HL-60/S4 treated with phorbol 12-myristate 13-acetate at 8.2 ng/mL for 4 days and 3 days (cell line): Measurements from ENCODE around the gene COL6A2.
"Not testable (repeated sequence)": the region's sequence is repeated elsewhere in the genome, so short reads cannot be mapped to it uniquely, and the experiment has no call there.

Experiments used
- in situ Hi-C: fragments of 300-500 bp; cut with MboI; formaldehyde crosslinking; loops from 2 replicates; pipeline ENCODE4 v1.15.0; 2022; ENCODE audit warnings: low sequenced_read_pairs

The COL6A2 gene

GRCh38 chr21:46092811-46093667, 4.9 kb upstream of the COL6A2 start:
- in situ Hi-C loops, result no loop called here

DNA sequence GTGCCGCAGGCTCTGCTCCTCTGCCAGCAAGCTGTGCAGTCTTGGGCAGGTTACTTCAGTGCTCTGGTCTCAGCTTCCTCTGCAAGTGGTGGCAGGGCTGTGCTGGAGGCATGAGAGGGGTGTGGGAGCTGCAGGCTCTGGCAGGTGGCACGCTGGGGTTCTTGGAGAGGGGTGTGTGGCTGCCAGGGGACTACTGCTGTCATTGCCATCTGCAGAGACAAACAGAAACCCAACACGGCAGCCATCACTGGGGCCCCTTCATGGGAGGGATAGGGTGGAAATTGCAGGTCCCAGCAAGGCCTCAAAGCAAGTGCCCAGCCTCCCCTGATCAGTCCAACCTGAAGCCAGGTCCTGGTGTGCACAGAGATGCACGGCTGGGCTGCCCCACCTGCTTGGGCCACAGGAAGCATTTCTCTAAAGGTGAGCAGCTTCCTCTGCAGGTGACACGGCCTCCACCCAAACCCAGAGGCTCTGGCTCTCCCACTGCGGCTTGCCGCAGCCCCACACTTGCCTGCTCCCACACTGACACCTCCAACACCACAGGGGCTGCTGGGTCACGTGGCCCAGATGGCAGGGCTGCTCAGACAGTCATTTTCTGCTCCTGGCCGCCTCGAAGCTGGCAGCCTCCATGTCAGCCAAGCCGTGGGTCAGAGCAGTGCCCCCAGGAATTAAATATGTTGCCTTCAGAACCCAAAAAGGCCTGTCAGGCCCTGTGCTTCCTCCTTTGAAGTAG, 4.1 kb upstream of the COL6A2 start:
- in situ Hi-C loops, result no loop called here

DNA sequence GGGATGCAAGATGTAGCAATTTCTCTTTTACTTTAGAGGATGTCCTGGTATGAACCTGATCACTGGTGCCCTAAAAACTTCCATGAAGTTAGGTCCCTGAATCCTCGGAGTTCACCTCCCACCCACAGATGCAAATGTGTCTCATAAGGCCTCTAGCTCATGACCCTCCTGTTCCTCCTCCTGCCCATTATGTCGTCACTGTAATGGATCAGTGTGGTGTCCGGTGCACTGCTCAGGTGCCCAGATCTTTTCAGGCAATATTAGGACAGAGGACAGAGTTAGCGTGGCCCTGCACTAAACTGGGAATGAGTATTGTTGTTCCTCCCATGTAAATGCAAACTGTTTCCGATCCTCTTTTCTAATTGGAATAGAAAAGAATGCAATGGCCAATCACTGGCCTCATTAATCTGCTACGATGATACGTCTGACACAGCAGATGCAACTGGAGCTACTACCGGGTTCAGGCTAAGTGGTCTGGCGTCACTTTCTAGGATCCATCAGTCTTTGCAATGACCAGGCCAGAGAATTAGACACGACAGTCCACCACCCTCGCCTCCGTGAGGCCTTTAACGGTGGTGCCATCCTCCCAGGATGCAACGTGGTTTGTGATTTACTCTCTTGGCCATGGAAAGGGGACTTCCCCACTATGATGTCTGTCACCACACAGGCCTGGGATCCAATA, 3.4 kb upstream of the COL6A2 start:
- in situ Hi-C loops, result no loop called here

GRCh38 chr21:46095083-46095719, 2.7 kb upstream of the COL6A2 start:
- in situ Hi-C loops, result no loop called here

- in situ Hi-C loops, result no loop called here
Observed at GRCh38 chr21:46095814-46096595, 1.9 kb upstream of the COL6A2 start.

- in situ Hi-C loops, result no loop called here
Observed at GRCh38 chr21:46096596-46097335, 1.1 kb upstream of the COL6A2 start.

- in situ Hi-C loops, result no loop called here
Observed at GRCh38 chr21:46098303-46099141, 610 bp downstream of the COL6A2 start.

- in situ Hi-C loops, result no loop called here
Observed at GRCh38 chr21:46099476-46099875, 1.6 kb downstream of the COL6A2 start.

DNA sequence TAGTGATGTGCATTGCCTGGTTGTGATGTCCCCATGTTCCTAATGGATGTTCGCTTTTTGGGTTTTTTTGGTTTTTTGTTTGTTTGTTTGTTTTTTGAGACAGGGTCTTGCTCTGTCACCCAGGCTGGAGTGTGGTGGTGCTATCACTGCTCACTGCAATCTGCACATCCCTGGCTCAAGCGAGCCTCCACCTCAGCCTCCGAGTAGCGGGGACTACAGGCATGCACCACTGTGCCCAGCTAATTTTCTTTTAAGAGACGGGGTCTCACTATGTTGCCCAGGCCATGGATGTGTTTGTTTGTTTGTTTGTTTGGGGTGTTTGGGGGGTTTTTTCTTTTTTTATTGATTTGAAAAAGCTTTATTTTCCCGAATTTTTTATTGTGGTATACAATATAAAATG, 2.1 kb downstream of the COL6A2 start:
- in situ Hi-C loops, result no loop called here

DNA sequence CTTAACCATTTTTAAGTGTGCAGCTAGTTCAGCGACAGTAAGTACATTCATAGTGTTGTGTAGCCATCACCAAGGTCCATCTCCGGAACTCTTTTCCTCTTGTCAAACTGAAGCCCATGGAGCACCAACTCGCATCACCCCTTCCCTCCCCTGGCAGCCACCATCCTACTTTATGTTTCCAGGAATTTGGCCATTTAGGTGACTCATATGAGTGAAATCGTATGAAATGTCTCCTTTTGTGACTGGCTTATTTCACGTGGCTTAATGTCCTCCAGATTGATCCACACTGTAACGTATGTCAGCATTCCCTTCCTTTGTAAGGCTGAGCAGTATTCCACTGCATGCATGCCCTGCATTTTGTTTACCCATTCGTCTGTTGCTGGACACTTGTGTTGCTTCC, 2.5 kb downstream of the COL6A2 start:
- in situ Hi-C loops, result no loop called here

DNA sequence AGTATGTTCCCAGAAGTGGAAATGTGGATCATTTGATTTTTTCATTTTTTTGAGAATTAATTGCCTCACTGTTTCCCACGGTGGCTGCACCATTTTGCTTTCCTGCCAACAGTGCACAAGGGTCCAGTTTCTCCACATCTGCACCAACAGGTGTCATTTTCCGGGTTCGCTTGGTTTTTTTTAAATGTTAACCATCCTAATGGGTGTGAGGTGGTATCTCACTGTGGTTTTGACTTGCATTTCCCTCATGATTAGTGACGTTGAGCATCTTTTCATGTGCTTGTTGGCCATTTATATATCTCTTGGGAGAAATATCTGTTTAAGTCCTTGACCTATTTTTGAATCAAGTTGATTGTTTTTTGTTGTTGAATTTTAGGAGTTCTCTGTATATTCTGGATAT, 3.0 kb downstream of the COL6A2 start:
- in situ Hi-C loops, result no loop called here

- in situ Hi-C loops, result no loop called here
Observed at GRCh38 chr21:46104104-46104503, 6.2 kb downstream of the COL6A2 start.

DNA sequence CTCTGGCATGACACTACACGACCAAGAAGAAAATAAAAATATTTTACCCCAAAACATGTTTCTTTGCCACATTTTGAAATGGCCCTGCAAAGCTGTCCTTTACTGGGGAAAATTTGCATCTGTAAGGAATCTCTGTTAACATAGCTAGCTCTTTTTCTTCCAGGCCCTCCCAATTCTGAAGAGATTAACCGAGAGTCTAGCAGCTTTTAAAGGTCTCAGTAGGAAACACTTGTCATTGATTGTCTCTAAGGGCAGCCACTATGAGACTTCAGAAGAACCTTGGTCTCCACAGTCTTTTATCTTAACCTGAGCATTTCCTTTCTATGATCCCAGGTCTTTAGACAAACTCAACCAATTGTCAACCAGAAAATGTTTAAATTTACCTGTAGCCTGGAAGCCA, 9.5 kb downstream of the COL6A2 start:
- in situ Hi-C loops, result not testable (repeated sequence)

DNA sequence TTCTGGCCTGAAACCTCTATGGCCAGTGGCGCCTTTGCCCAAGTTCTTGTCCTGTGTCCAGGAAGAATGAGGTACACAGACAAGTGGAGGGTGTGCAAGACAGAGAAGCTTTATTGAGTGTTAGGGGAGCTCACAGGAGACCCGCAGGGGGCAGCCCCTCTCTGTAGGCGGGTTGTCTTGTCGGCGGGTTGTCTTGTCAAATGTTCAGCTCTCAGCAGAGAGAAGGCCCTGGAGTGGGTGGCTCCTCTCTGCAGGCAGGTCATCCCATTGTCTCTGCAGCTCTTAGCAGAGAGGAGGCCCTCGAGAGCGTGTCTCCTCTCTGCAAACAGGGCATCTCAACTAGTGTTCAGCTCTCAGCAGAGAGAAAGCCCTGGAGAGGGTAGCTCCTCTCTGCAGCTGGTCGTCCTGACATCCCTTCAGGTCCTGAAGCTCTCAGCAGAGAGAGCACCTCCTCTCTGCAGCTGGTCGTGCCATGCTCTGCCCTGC, 11.0 kb downstream of the COL6A2 start:
- in situ Hi-C loops, result no loop called here

DNA sequence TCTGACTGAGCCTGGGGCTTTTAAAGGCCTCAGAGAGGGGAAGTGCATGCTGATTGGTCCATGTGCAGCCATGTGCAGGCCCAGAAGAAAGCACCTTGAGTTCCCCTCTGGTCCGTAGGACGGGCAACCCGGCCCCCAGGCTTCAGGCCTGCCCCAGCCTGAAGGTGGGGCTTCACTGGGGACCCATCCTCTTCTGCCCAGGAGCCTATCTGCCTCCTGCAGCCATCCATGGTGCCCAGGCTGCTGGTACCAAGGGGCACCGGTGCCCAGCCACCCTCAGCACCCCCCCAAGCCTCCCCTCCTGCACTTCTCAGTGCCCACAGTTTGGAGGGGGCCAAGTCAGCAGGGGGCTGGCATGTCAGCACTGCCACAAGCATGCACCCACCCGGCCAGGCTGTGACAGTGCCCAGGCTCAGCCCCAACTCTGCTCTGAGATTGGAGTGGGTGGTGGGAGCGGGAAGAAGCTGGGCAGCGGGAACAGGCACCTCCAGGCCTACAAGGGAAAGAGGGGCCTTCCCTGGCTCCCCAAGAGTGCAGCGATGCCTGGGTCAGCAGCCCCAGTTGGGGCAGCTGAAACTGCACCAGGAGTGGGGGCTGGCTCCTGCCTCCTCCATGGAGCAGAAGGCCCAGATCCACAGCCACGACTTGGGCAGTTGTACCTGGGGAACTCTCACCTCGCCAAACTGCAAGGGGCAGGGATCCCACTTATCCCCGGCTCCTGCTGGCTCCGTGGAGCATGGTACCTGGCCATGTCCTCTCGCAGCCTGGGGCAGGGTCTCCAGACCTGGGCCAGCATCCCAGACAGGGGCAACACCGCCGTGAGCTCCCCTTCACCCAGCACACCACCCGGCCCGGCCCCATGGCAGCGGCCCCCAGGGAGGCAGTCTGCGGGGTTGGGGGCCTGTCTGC, 11.7 kb downstream of the COL6A2 start:
- in situ Hi-C loops, result no loop called here

- in situ Hi-C loops, result no loop called here
Observed at GRCh38 chr21:46110499-46111192, 12.7 kb downstream of the COL6A2 start.

DNA sequence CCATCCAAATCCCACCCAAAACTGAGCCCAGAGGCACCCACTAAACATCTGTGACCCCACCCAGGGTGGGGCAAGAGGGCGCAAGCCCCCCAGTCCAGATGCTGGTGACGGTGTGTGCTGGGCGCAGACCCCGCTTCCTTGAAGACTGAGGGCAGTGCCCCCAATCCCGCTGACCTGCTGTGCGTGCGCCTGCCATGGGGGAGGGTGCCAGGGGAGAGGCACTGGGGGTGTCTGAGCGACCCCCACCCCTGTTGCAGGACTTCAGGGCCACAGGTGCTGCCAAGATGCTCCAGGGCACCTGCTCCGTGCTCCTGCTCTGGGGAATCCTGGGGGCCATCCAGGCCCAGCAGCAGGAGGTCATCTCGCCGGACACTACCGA, 13.3 kb downstream of the COL6A2 start:
- in situ Hi-C loops, result no loop called here
